Neural crest cell (in vitro differentiated cells): ENCODE results near the gene KRTAP4-5. TPM values are rescaled to one million over a fixed set of nuclear protein-coding genes. Genes with fewer than 3 reads are reported as not detected.
"Not testable (repeated sequence)": the region's sequence is repeated elsewhere in the genome, so short reads cannot be mapped to it uniquely, and the experiment has no call there.

Source experiments
- DNase-seq: peaks from one replicate; pipeline ENCODE4 v3.0.0; 2021; ENCODE audit warnings: low read depth, mixed read lengths, low spot score
- H3K27ac Mint-ChIP-seq: one replicate; pipeline ENCODE4 v1.8.0; 2021; ENCODE audit warnings: mild to moderate bottlenecking, mixed read lengths; ENCODE audit not compliant: unreplicated experiment
- H3K27me3 Mint-ChIP-seq: 2 replicates; pipeline ENCODE4 v1.8.0; 2021; ENCODE audit warnings: low read depth, mild to moderate bottlenecking, mixed read lengths
- H3K36me3 Mint-ChIP-seq: 2 replicates; pipeline ENCODE4 v1.8.0; 2021; ENCODE audit warnings: low read depth, mild to moderate bottlenecking, mixed read lengths
- H3K4me1 Mint-ChIP-seq: 2 replicates; pipeline ENCODE4 v1.8.0; 2021; ENCODE audit warnings: mixed read lengths
- H3K4me3 Mint-ChIP-seq: one replicate; pipeline ENCODE4 v1.8.0; 2021; ENCODE audit warnings: mild to moderate bottlenecking, mixed read lengths
- H3K9me3 Mint-ChIP-seq: 2 replicates; pipeline ENCODE4 v1.8.0; 2021; ENCODE audit warnings: mixed read lengths
- CTCF ChIP-seq: fragments of 200-600 bp; sonication (generic); conservative IDR thresholded peaks from 2 replicates; pipeline ENCODE4 v1.5.0; 2021; ENCODE audit warnings: antibody characterized with exemption, mild to moderate bottlenecking
- long read RNA-seq: library from polyadenylated mRNA; unstranded; transcript quantifications from one replicate; pipeline ENCODE4 v2.0.0, GENCODE V29; 2020
- total RNA-seq: library from RNA; stranded (reverse); gene quantifications from 2 replicates; pipeline ENCODE4 v1.2.1, GENCODE V29; 2021

KRTAP4-5 gene
- total RNA-seq = not detected in 2 replicates
- long read RNA-seq = 0 reads

GRCh38 chr17:41149652-41149985, at the start of gene KRTAP4-5:
KRTAP4-5 (minus strand) TSS chr17:41149825; CDS start chr17:41149767, 58 bp downstream.
- no peak for TF ChIP-seq CTCF
- Mint-ChIP-seq H3K9me3 (no peaks in the 10 kb centered on the region), H3K27me3 (peaks cover 28% of the 10 kb centered on the region), H3K27ac (no peak within 1 kb of the TSS), H3K4me3 (no peak within 1 kb of the TSS), H3K4me1 (no peaks in the 10 kb centered on the region), H3K36me3 (no peaks in the 10 kb centered on the region)
- no peak for DNase-seq

- TF ChIP-seq CTCF = no peak
- Mint-ChIP-seq H3K27me3 (peaks cover 46% of the 10 kb centered on the region), H3K9me3 (peaks cover 8% of the 10 kb centered on the region), H3K36me3 (no peaks in the 10 kb centered on the region), H3K4me3 (no peak overlapping the region), H3K27ac (no peak overlapping the region), H3K4me1 (no peaks in the 10 kb centered on the region)
- no peak for DNase-seq
Observed at GRCh38 chr17:41196068-41196467, 46.4 kb upstream of the KRTAP4-5 start.

GRCh38 chr17:41190328-41190727, 40.7 kb upstream of the KRTAP4-5 start:
- Mint-ChIP-seq H3K27ac (no peak overlapping the region), H3K4me3 (no peak overlapping the region), H3K4me1 (no peaks in the 10 kb centered on the region), H3K27me3 (peaks cover 54% of the 10 kb centered on the region), H3K36me3 (no peaks in the 10 kb centered on the region), H3K9me3 (peaks cover 3% of the 10 kb centered on the region)
- no peak for TF ChIP-seq CTCF
- DNase-seq = no peak

- H3K27me3 Mint-ChIP-seq = peaks cover 57% of the 10 kb centered on the region
- H3K9me3 Mint-ChIP-seq, H3K4me1 Mint-ChIP-seq, H3K27ac Mint-ChIP-seq, H3K4me3 Mint-ChIP-seq, H3K36me3 Mint-ChIP-seq, DNase-seq: not testable (repeated sequence)
Observed at GRCh38 chr17:41189837-41190318, 40.3 kb upstream of the KRTAP4-5 start, which contains the start of gene KRTAP9-1. KRTAP9-1 (plus strand) TSS chr17:41189887; CDS start chr17:41189887, 0 bp downstream.

DNA sequence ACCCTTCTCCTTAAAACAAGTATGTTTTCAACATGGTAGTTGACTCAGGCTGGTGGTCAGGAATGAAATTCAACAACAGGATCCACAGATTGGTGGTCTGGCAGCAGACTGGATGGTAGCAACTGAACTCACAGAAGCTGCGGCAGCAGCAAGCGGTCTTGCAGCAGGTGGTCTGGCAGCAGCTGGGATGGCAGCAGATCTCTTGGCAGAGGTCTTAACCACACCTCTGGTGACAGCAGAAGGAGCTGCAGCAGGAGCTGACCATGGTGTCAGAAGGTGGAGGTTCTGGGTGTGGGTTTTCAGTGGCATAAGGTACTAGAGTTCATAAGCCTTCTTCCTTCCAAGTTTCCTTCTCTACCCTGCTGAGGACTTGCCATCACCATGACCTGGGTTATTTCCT, 37.2 kb upstream of the KRTAP4-5 start:
- no peak for TF ChIP-seq CTCF
- Mint-ChIP-seq H3K4me1 (no peaks in the 10 kb centered on the region), H3K27ac (no peak overlapping the region), H3K9me3 (no peaks in the 10 kb centered on the region), H3K27me3 (peaks cover 52% of the 10 kb centered on the region), H3K4me3 (no peak overlapping the region), H3K36me3 (no peaks in the 10 kb centered on the region)
- no peak for DNase-seq

GRCh38 chr17:41185001-41185400, 35.4 kb upstream of the KRTAP4-5 start:
- H3K9me3 Mint-ChIP-seq = no peaks in the 10 kb centered on the region
- no peak for DNase-seq
- H3K4me1 Mint-ChIP-seq = no peaks in the 10 kb centered on the region
- no peak for TF ChIP-seq CTCF
- no peak overlapping the region for H3K27ac Mint-ChIP-seq
- H3K4me3 Mint-ChIP-seq = no peak overlapping the region
- peaks cover 41% of the 10 kb centered on the region for H3K27me3 Mint-ChIP-seq
- no peaks in the 10 kb centered on the region for H3K36me3 Mint-ChIP-seq
